ENCODE results near the gene RBMS1. TPM values are rescaled to one million over a fixed set of nuclear protein-coding genes. Genes with fewer than 3 reads are reported as not detected.

RBMS1 gene
- polyA plus RNA-seq, 1 donor from 2014 or later: 8.4 TPM

DNA sequence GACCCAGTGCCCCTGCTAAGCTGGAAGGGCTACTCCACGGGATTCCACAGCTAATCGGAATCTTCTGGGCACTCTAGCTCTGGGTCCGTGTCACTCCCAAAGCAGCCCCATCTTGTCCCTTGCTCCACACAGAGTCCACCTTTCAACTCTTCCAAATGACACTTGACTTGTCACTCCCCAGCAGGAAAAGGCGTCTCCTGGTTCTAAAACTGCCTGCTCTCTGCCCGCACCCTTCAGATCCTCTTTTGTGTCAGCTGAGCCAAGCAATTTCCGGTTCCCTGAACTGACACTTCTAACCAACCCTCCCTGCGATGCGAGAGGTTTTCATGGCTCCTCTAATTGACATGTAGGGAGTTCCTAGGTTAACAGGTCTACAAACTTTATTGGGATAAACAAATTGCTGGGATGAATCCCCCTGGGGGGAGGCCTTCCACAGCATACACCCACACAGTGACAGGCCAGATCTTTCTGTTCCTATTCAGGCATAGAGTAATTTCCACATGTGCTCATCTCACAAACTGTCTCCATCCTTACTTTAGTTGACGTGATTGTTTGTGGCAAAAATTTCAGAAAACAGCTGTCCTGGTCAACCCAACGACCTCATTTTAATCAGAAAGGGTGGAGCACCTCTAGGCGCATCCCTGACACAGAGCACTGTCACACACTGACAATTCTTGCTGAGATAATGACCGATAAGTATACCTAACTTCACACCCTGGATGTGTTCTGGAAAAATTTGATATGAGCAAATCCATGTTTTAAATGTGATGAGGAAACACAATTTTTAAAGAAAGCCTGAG, 104.9 kb downstream of the RBMS1 start (continued):
- no peak for TF ChIP-seq MXI1 (conservative IDR thresholded peaks at IDR 0.05; ENCODE audit: poor library complexity, severe bottlenecking)
- TF ChIP-seq EP300 (conservative IDR thresholded peaks at IDR 0.05; ENCODE audit: poor library complexity, severe bottlenecking): no peak
- TF ChIP-seq SMC3 (conservative IDR thresholded peaks at IDR 0.05; ENCODE audit: poor library complexity): no peak
- no peak for TF ChIP-seq POLR2AphosphoS5 (IDR thresholded peaks at IDR 0.05)

DNA sequence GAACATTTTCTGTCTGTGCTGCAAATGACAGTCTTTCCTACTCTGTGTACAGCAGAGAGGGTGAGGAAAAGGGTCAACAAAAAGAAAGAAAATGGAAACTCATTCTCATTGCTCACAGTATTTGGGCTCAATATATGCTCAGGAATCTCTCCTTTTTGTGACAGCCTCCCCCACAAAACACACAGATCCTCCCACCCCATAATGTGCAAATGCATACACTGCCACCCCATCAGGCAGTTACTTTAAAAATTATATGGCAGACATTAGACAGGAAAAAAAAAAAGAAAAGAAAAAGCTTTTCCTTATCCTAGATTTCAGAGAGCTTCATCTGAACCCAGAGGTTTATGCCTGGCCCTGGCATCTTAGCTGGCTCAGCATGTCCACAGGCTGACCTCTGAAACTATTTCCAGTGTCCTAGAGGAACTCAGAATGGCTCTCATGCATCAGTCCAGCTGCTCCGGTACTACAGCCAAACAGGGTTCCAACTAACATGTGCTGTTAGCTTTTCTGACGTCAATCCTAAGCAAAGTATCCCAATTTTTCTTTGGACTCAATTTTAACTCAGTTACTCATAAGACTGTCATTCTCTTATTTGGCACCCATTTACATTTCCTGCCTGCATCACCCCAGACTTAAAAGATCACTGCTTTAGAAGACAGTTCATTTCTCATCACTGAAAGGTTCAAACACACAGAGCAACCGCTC, 105.9 kb downstream of the RBMS1 start:
- Histone ChIP-seq H3K4me3 (ENCODE audit: low read length) (no peak overlapping the region), H3K27me3 (ENCODE audit: insufficient read depth, low read depth, low read length) (peaks cover 5% of the 10 kb centered on the region), H3K9ac (ENCODE audit: low read length) (no peak overlapping the region), H3K36me3 (ENCODE audit: insufficient read depth, low read length) (no peaks in the 10 kb centered on the region), H3K9me3 (ENCODE audit: low read length) (no peaks in the 10 kb centered on the region), H2AFZ (ENCODE audit: low read depth, low read length) (no peak overlapping the region), H3K79me2 (replicated peaks; ENCODE audit: insufficient read depth, low read length) (no peaks in the 10 kb centered on the region), H3K4me2 (ENCODE audit: low read length) (no peak overlapping the region), H3F3A (ENCODE audit: insufficient read depth, low read length, poor library complexity, severe bottlenecking) (no peaks in the 10 kb centered on the region), H4K20me1 (ENCODE audit: insufficient read depth) (no peaks in the 10 kb centered on the region), H3K9me2 (ENCODE audit: insufficient read depth, low read length) (no peaks in the 10 kb centered on the region), H3K27ac (ENCODE audit: low read length) (no peak overlapping the region)
- no peak for TF ChIP-seq MXI1 (conservative IDR thresholded peaks at IDR 0.05; ENCODE audit: poor library complexity, severe bottlenecking)
- no peak for TF ChIP-seq SMC3 (conservative IDR thresholded peaks at IDR 0.05; ENCODE audit: poor library complexity)
- no peak for TF ChIP-seq RAD21 (conservative IDR thresholded peaks at IDR 0.05)
- TF ChIP-seq EP300 (conservative IDR thresholded peaks at IDR 0.05; ENCODE audit: poor library complexity, severe bottlenecking): no peak
- no peak for TF ChIP-seq POLR2AphosphoS5 (IDR thresholded peaks at IDR 0.05)
- TF ChIP-seq, protein P1, sequence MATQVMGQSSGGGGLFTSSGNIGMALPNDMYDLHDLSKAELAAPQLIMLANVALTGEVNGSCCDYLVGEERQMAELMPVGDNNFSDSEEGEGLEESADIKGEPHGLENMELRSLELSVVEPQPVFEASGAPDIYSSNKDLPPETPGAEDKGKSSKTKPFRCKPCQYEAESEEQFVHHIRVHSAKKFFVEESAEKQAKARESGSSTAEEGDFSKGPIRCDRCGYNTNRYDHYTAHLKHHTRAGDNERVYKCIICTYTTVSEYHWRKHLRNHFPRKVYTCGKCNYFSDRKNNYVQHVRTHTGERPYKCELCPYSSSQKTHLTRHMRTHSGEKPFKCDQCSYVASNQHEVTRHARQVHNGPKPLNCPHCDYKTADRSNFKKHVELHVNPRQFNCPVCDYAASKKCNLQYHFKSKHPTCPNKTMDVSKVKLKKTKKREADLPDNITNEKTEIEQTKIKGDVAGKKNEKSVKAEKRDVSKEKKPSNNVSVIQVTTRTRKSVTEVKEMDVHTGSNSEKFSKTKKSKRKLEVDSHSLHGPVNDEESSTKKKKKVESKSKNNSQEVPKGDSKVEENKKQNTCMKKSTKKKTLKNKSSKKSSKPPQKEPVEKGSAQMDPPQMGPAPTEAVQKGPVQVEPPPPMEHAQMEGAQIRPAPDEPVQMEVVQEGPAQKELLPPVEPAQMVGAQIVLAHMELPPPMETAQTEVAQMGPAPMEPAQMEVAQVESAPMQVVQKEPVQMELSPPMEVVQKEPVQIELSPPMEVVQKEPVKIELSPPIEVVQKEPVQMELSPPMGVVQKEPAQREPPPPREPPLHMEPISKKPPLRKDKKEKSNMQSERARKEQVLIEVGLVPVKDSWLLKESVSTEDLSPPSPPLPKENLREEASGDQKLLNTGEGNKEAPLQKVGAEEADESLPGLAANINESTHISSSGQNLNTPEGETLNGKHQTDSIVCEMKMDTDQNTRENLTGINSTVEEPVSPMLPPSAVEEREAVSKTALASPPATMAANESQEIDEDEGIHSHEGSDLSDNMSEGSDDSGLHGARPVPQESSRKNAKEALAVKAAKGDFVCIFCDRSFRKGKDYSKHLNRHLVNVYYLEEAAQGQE (IDR thresholded peaks at IDR 0.05; ENCODE audit: borderline replicate concordance): no peak
- TF ChIP-seq TAF1 (IDR thresholded peaks at IDR 0.05; ENCODE audit: low read depth): no peak
- TF ChIP-seq, protein P2, sequence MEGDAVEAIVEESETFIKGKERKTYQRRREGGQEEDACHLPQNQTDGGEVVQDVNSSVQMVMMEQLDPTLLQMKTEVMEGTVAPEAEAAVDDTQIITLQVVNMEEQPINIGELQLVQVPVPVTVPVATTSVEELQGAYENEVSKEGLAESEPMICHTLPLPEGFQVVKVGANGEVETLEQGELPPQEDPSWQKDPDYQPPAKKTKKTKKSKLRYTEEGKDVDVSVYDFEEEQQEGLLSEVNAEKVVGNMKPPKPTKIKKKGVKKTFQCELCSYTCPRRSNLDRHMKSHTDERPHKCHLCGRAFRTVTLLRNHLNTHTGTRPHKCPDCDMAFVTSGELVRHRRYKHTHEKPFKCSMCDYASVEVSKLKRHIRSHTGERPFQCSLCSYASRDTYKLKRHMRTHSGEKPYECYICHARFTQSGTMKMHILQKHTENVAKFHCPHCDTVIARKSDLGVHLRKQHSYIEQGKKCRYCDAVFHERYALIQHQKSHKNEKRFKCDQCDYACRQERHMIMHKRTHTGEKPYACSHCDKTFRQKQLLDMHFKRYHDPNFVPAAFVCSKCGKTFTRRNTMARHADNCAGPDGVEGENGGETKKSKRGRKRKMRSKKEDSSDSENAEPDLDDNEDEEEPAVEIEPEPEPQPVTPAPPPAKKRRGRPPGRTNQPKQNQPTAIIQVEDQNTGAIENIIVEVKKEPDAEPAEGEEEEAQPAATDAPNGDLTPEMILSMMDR (IDR thresholded peaks at IDR 0.05; ENCODE audit: poor library complexity, severe bottlenecking): no peak
- TF ChIP-seq EZH2 (IDR thresholded peaks at IDR 0.05; ENCODE audit: borderline replicate concordance, insufficient read depth, low read length, poor library complexity, severe bottlenecking): no peak

Data from neural cell (in vitro differentiated cells).